GM10266 (cell line): ENCODE data around the gene QPCTL.
A peak's percentile ranks its signal among the peaks of the same experiment; 100 is the strongest.

Experiments
- DNase-seq: peaks from one replicate; pipeline ENCODE4 v3.0.0; 2012; ENCODE audit errors: extremely low spot score
- CTCF ChIP-seq: IDR thresholded peaks from 2 replicates; pipeline ENCODE4 v1.5.1; 2012; ENCODE audit warnings: mild to moderate bottlenecking, low read depth; ENCODE audit not compliant: control insufficient read depth, insufficient read depth; ENCODE audit errors: missing control alignments

The QPCTL gene

DNA sequence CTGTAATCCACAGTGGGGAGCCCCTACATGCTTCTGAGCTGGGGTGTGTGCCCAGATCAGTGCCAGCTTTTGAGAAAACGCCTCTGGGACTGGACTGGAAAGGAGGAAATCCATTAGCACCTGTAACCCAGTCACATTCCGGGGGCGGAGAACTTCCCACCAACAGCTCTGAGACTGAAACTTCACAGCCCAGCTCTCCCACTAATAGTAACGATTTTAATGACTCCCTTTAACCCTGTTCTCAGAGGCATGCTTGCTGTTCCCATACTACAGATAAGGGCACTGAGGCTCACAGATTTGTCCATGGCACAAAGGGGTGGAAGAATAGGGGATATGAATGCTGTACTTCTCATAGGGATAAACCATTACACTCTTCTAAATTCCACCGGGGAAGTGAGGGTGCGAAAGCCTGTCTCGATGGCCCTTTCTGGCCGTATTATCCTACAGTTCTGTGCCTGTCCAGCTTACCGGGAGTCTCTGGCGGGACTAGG is 37.4 kb downstream of the QPCTL start:
- peak; percentile 66 for DNase-seq
- no peak for TF ChIP-seq CTCF

GRCh38 chr19:45730368-45731288 is 38.2 kb downstream of the QPCTL start, which contains the start of gene FBXO46:
Gene FBXO46 (minus strand): TSS chr19:45730896. CDS start chr19:45713495, 17,401 bp downstream.
- TF ChIP-seq CTCF = peak; percentile 50
- DNase-seq = peak; percentile 96

DNA sequence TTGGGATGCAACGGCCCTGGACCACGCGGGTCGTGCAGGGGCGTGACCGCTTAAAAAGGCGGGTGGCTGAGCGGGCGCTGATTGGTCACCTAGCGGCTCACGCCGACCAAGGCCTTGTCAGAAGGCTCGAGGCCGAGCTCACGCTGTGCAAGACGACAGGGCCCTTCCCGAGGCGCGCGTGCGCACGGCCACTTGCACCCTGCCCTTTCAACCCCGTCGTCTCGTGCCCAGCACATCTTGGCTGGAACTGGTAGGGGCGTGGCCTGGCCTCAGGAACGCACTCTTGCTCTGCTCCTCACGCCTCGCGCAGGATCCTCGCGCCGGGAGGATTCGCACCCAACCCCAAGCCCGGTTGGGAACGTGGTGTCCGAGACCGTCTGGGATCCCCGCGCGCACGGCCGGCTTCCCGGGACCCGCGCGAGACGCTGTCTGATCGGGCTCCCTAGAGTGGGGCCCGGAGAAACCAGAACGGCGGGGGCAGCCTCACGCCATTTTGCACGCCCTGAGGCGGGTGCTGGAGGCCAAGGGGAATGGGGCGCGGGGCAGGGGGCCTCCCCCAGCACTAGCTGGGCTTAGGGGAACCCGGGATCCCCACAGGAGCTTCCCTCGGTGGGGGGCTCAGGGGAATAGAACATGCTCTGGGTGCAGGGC is 40.8 kb downstream of the QPCTL start, which contains the start of gene MEIOSIN:
Gene MEIOSIN, plus strand, starts transcription at position 280 of the 651 bp plus-strand sequence. CDS start 1,938 bp downstream, outside the sequence.
- no peak for DNase-seq
- TF ChIP-seq CTCF = no peak

GRCh38 chr19:45739498-45740439 is 47.3 kb downstream of the QPCTL start:
- DNase-seq = no peak
- TF ChIP-seq CTCF = no peak

- TF ChIP-seq CTCF = no peak
- no peak for DNase-seq
These were observed 50.5 kb downstream of the QPCTL start for GRCh38 chr19:45742969-45743368.

DNA sequence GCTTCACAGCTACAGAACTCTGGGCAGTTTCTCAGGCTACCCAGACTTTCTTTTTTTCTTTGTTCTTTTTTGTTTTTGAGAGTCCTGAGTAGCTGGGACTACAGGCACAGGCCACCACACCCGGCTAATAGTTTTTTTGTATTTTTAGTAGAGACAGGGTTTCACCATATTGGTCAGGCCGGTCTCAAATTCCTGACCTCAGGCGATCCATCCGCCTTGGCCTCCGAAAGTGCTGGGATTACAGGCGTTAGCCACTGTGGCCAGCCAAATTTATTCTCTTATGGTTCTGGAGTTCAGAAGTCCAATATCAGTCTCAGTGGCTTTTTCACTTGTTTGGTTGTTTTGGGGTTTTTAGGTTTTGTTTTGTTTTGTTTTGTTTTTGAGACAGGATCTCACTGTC is 53.1 kb downstream of the QPCTL start:
- no peak for DNase-seq
- TF ChIP-seq CTCF = no peak
